Measurements from ENCODE around the gene USP36. TPM values are rescaled to one million over a fixed set of nuclear protein-coding genes. Genes with fewer than 3 reads are reported as not detected.
"Not testable (repeated sequence)": the region's sequence is repeated elsewhere in the genome, so short reads cannot be mapped to it uniquely, and the experiment has no call there.

The USP36 gene
- total RNA-seq, 1 experiment from 2014 or later: 37.5 TPM

DNA sequence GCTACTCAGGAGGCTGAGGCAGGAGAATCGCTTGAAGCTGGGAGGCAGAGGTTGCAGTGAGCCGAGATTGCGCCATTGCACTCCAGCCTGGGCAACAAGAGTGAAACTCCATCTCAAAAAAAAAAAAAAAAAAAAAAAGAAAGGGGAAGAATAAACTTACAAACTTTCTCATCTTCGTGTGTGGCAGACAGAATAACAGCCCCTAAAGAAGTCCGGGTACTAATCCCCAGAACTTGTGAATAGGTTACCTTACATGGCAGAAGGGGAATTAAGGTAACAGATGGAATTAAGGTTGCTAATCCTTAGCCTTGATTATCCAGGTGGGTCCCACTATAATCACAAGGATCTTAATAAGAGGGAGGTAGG lies 61.3 kb downstream of the USP36 start:
- H3K4me2 ChIP-seq (ENCODE audit: low read length); BruUV-seq (replicated peaks); POLR2A ChIA-PET (ENCODE audit: unreplicated experiment): not testable (repeated sequence)

DNA sequence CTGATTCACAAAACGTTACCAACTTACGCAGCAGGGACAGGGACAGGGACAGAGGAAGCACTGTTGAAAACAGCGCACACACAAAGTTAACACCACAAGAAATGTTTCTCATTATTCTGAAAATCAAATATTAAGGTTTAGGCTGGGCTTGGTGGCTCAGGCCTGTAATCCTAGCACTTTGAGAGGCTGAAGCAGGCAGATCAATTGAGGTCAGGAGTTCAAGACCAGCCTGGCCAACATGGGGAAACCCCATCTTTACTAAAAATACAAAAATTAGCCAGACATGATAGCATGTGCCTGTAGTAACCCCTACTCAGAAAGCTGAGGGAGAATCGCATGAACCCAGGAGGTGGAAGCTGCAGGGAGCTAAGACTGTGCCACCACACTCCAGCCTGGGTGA lies 62.7 kb downstream of the USP36 start:
- H3K4me1 ChIP-seq (ENCODE audit: insufficient read depth, low read length): peaks cover 13% of the 10 kb centered on the region
- DNase-seq (no peak), ATAC-seq (no peak)
- H3K79me2 ChIP-seq (ENCODE audit: low read length): peaks cover 64% of the 10 kb centered on the region
- H2AFZ ChIP-seq (ENCODE audit: low read length): no peak overlapping the region
- H3K4me3 ChIP-seq (ENCODE audit: low read length): no peak overlapping the region
- ChIA-PET CTCF (no interaction called here), POLR2A (ENCODE audit: unreplicated experiment) (no interaction called here)
- no TSS peak for BruUV-seq (replicated peaks)
- no peaks in the 10 kb centered on the region for H4K20me1 ChIP-seq (ENCODE audit: low read length)
- H3K9me2 ChIP-seq (replicated peaks; ENCODE audit: low read length): no peaks in the 10 kb centered on the region
- H3K27ac ChIP-seq (ENCODE audit: low read length): no peak overlapping the region
- H3K4me2 ChIP-seq (ENCODE audit: low read length): no peak overlapping the region
- no peaks in the 10 kb centered on the region for H3F3A ChIP-seq (ENCODE audit: low read length, unreplicated experiment)
- no peaks in the 10 kb centered on the region for H3K9me3 ChIP-seq (ENCODE audit: low read length)
- intact Hi-C loops (cut with micrococcal nuclease): no loop called here
- H3K9ac ChIP-seq (ENCODE audit: low read length): no peak overlapping the region
- H3K27me3 ChIP-seq (ENCODE audit: low read length): no peaks in the 10 kb centered on the region
- H3K36me3 ChIP-seq (ENCODE audit: low read depth, low read length): no peaks in the 10 kb centered on the region
- TF ChIP-seq EZH2 (IDR thresholded peaks at IDR 0.05; ENCODE audit: low read length, unreplicated experiment) (no peak), EZH2phosphoT487 (IDR thresholded peaks at IDR 0.05; ENCODE audit: borderline replicate concordance, low read length) (no peak)
- TF ChIP-seq, protein P1, sequence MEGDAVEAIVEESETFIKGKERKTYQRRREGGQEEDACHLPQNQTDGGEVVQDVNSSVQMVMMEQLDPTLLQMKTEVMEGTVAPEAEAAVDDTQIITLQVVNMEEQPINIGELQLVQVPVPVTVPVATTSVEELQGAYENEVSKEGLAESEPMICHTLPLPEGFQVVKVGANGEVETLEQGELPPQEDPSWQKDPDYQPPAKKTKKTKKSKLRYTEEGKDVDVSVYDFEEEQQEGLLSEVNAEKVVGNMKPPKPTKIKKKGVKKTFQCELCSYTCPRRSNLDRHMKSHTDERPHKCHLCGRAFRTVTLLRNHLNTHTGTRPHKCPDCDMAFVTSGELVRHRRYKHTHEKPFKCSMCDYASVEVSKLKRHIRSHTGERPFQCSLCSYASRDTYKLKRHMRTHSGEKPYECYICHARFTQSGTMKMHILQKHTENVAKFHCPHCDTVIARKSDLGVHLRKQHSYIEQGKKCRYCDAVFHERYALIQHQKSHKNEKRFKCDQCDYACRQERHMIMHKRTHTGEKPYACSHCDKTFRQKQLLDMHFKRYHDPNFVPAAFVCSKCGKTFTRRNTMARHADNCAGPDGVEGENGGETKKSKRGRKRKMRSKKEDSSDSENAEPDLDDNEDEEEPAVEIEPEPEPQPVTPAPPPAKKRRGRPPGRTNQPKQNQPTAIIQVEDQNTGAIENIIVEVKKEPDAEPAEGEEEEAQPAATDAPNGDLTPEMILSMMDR (conservative IDR thresholded peaks at IDR 0.05; ENCODE audit: low read depth, low read length): no peak

More for the DNA sequence above, 61.3 kb downstream of the USP36 start:
- H3K4me1 ChIP-seq (ENCODE audit: insufficient read depth, low read length): peaks cover 14% of the 10 kb centered on the region
- H3K9ac ChIP-seq (ENCODE audit: low read length); H4K20me1 ChIP-seq (ENCODE audit: low read length); H3F3A ChIP-seq (ENCODE audit: low read length, unreplicated experiment); ATAC-seq; intact Hi-C loops (cut with micrococcal nuclease); H3K9me3 ChIP-seq (ENCODE audit: low read length); H3K36me3 ChIP-seq (ENCODE audit: low read depth, low read length); H3K27me3 ChIP-seq (ENCODE audit: low read length); H3K9me2 ChIP-seq (replicated peaks; ENCODE audit: low read length); H3K4me3 ChIP-seq (ENCODE audit: low read length); H2AFZ ChIP-seq (ENCODE audit: low read length); H3K27ac ChIP-seq (ENCODE audit: low read length); DNase-seq; CTCF ChIA-PET: not testable (repeated sequence)
- peaks cover 57% of the 10 kb centered on the region for H3K79me2 ChIP-seq (ENCODE audit: low read length)

DNA sequence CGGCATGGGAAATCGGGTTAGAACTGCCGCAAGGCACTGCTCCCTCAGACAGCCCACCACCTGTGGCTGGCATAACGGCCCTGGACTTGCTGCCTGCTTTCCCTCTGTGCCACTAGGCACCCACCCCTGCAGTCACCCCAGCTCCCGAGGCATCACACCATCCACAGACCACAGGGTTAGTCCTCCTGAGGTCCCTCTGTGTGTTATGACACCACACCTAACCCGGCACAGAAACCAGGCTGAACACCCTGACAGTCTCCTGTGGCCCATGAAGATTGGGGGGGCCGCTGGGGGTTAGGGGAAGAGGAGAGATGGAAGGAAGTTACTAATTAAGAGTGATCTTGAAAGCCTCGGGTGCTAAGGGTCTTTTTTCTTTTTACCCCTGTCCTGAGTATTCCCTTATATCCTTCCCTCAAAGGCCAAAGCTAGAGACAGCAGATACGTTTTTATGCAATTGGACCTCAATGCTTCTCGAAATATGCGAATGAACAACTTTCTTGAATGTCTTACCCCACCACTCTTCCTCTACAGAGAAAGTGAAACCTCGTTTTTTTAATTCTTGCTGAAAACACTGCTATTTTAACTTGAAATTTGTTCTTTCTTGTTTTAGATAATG lies 65.5 kb downstream of the USP36 start:
- peaks cover 9% of the 10 kb centered on the region; the same call in 1 of the 2 replicates for H3K4me1 ChIP-seq (ENCODE audit: insufficient read depth, low read length)
- intact Hi-C loops (cut with micrococcal nuclease): no loop called here
- POLR2A ChIA-PET (ENCODE audit: unreplicated experiment): no interaction called here
- H3K79me2 ChIP-seq (ENCODE audit: low read length): peaks cover 48% of the 10 kb centered on the region
- H3K9me3 ChIP-seq (ENCODE audit: low read length): no peaks in the 10 kb centered on the region
- ATAC-seq (no peak; the same call in 1 of the 2 replicates), DNase-seq (no peak)
- no peaks in the 10 kb centered on the region for H3F3A ChIP-seq (ENCODE audit: low read length, unreplicated experiment)
- H3K9ac ChIP-seq (ENCODE audit: low read length): no peak overlapping the region
- no peak overlapping the region for H3K27ac ChIP-seq (ENCODE audit: low read length)
- TF ChIP-seq EZH2phosphoT487 (IDR thresholded peaks at IDR 0.05; ENCODE audit: borderline replicate concordance, low read length) (no peak), EZH2 (IDR thresholded peaks at IDR 0.05; ENCODE audit: low read length, unreplicated experiment) (no peak)
- TF ChIP-seq, protein P1 (conservative IDR thresholded peaks at IDR 0.05; ENCODE audit: low read depth, low read length): no peak
- no peaks in the 10 kb centered on the region for H3K9me2 ChIP-seq (replicated peaks; ENCODE audit: low read length)
- H3K36me3 ChIP-seq (ENCODE audit: low read depth, low read length): no peaks in the 10 kb centered on the region
- no peak overlapping the region for H3K4me3 ChIP-seq (ENCODE audit: low read length)
- no peak overlapping the region for H3K4me2 ChIP-seq (ENCODE audit: low read length)
- CTCF ChIA-PET: no interaction called here
- H2AFZ ChIP-seq (ENCODE audit: low read length): no peak overlapping the region
- no peaks in the 10 kb centered on the region for H3K27me3 ChIP-seq (ENCODE audit: low read length)
- no TSS peak for BruUV-seq (replicated peaks)
- no peaks in the 10 kb centered on the region for H4K20me1 ChIP-seq (ENCODE audit: low read length)
